Hepatocyte (in vitro differentiated cells): ENCODE measurements around the gene EVI5L. TPM values are rescaled to one million over a fixed set of nuclear protein-coding genes. Genes with fewer than 3 reads are reported as not detected.
"Not testable (repeated sequence)": the region's sequence is repeated elsewhere in the genome, so short reads cannot be mapped to it uniquely, and the experiment has no call there.

ENCODE experiments used
- DNase-seq: peaks from one replicate; pipeline ENCODE4 v3.0.0-alpha.2; 2016; ENCODE audit warnings: low spot score
- H2AFZ ChIP-seq: fragments of 200-600 bp; sonication (generic); 2 replicates; pipeline ENCODE4 v1.6.0; 2016; ENCODE audit warnings: antibody characterized with exemption, mild to moderate bottlenecking
- H3K27ac ChIP-seq: fragments of 200-600 bp; sonication (generic); 2 replicates; pipeline ENCODE4 v1.5.1; 2016; ENCODE audit warnings: mild to moderate bottlenecking
- H3K27me3 ChIP-seq: fragments of 200-600 bp; sonication (generic); 2 replicates; pipeline ENCODE4 v1.6.1; 2016
- H3K36me3 ChIP-seq: fragments of 200-600 bp; sonication (generic); replicated peaks from 2 replicates; pipeline ENCODE4 v1.5.1; 2016; ENCODE audit warnings: low read depth; ENCODE audit not compliant: insufficient read depth
- H3K4me1 ChIP-seq: fragments of 200-600 bp; sonication (generic); 2 replicates; pipeline ENCODE4 v1.5.1; 2016; ENCODE audit warnings: mild to moderate bottlenecking, moderate library complexity; ENCODE audit not compliant: insufficient read depth
- H3K4me2 ChIP-seq: fragments of 200-600 bp; sonication (generic); 2 replicates; pipeline ENCODE4 v1.6.0; 2016
- H3K4me3 ChIP-seq: fragments of 200-600 bp; sonication (generic); 2 replicates; pipeline ENCODE4 v1.5.1; 2016; ENCODE audit warnings: mild to moderate bottlenecking
- H3K79me2 ChIP-seq: fragments of 200-600 bp; sonication (generic); 2 replicates; pipeline ENCODE4 v1.6.0; 2017; ENCODE audit warnings: mild to moderate bottlenecking
- H3K9me2 ChIP-seq: fragments of 200-600 bp; sonication (generic); replicated peaks from 2 replicates; pipeline ENCODE4 v1.6.0; 2017; ENCODE audit warnings: mild to moderate bottlenecking; ENCODE audit not compliant: insufficient read depth
- H3K9me3 ChIP-seq: fragments of 200-600 bp; sonication (generic); 2 replicates; pipeline ENCODE4 v1.5.1; 2016; ENCODE audit warnings: low read depth, mild to moderate bottlenecking
- H4K20me1 ChIP-seq: fragments of 200-600 bp; sonication (generic); 2 replicates; pipeline ENCODE4 v1.6.0; 2016; ENCODE audit warnings: mild to moderate bottlenecking; ENCODE audit not compliant: insufficient read depth, poor library complexity, severe bottlenecking
- EZH2 ChIP-seq: fragments of 200-600 bp; sonication (generic); IDR thresholded peaks from 2 replicates; pipeline ENCODE4 v1.6.1; 2016; ENCODE audit warnings: antibody characterized with exemption, mild to moderate bottlenecking, borderline replicate concordance
- EZH2phosphoT487 ChIP-seq: fragments of 200-600 bp; sonication (generic); IDR thresholded peaks from one replicate; pipeline ENCODE4 v1.6.1; 2018; ENCODE audit warnings: antibody characterized with exemption, mild to moderate bottlenecking, low read depth, moderate library complexity; ENCODE audit not compliant: unreplicated experiment, severe bottlenecking
- WGBS: methylation state at CpG from one replicate; pipeline ENCODE4 v1.1.6; 2016; ENCODE audit warnings: low lambda C conversion rate; ENCODE audit errors: missing lambda C conversion rate; 5-methylcytosine and 5-hydroxymethylcytosine counted together
- polyA plus RNA-seq: library from polyadenylated mRNA; unstranded; fragments of >200 nt; fragmentation: Nextera tagmentation; extraction: Ambion mirVana; gene quantifications from 2 replicates; pipeline ENCODE4 v1.2.1, GENCODE V29; 2016
- total RNA-seq: library from RNA; depleted of rRNA; stranded (reverse); fragments of >200 nt; gene quantifications from 2 replicates; pipeline ENCODE4 v1.2.3, GENCODE V29; 2014
- TF ChIP-seq, protein P1 (sequence below): fragments of 200-600 bp; sonication (generic); IDR thresholded peaks from 2 replicates; pipeline ENCODE4 v1.5.1; 2016; ENCODE audit warnings: antibody characterized with exemption, mild to moderate bottlenecking; ENCODE audit not compliant: poor library complexity

Gene EVI5L
- total and polyA plus RNA-seq, 2 experiments from 2014 or later: 10.7 to 11.5 TPM

GRCh38 chr19:7811989-7812388, 18.0 kb upstream of the EVI5L start:
- Histone ChIP-seq H3K27me3 (no peaks in the 10 kb centered on the region), H3K36me3 (no peaks in the 10 kb centered on the region), H2AFZ (no peak overlapping the region), H3K4me2 (no peak overlapping the region), H3K9me2 (no peaks in the 10 kb centered on the region), H3K9me3 (no peaks in the 10 kb centered on the region), H3K4me3 (no peak overlapping the region), H4K20me1 (no peaks in the 10 kb centered on the region), H3K79me2 (no peaks in the 10 kb centered on the region), H3K4me1 (no peaks in the 10 kb centered on the region), H3K27ac (no peak overlapping the region)
- DNase-seq: no peak
- WGBS: 46% methylated on average over 2 of the region's 2 CpGs
- TF ChIP-seq, protein P1, sequence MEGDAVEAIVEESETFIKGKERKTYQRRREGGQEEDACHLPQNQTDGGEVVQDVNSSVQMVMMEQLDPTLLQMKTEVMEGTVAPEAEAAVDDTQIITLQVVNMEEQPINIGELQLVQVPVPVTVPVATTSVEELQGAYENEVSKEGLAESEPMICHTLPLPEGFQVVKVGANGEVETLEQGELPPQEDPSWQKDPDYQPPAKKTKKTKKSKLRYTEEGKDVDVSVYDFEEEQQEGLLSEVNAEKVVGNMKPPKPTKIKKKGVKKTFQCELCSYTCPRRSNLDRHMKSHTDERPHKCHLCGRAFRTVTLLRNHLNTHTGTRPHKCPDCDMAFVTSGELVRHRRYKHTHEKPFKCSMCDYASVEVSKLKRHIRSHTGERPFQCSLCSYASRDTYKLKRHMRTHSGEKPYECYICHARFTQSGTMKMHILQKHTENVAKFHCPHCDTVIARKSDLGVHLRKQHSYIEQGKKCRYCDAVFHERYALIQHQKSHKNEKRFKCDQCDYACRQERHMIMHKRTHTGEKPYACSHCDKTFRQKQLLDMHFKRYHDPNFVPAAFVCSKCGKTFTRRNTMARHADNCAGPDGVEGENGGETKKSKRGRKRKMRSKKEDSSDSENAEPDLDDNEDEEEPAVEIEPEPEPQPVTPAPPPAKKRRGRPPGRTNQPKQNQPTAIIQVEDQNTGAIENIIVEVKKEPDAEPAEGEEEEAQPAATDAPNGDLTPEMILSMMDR: no peak
- TF ChIP-seq EZH2phosphoT487 (no peak), EZH2 (no peak)

- Histone ChIP-seq H3K4me3 (no peak overlapping the region), H3K4me2 (no peak overlapping the region), H3K9me3 (no peaks in the 10 kb centered on the region), H3K27ac (no peak overlapping the region), H4K20me1 (no peaks in the 10 kb centered on the region), H3K4me1 (no peaks in the 10 kb centered on the region), H3K27me3 (no peaks in the 10 kb centered on the region), H3K79me2 (no peaks in the 10 kb centered on the region), H3K9me2 (no peaks in the 10 kb centered on the region), H3K36me3 (no peaks in the 10 kb centered on the region), H2AFZ (no peak overlapping the region)
- 75% methylated on average over 10 of the region's 10 CpGs for WGBS
- DNase-seq: no peak
- TF ChIP-seq EZH2phosphoT487 (no peak), EZH2 (no peak)
- TF ChIP-seq, protein P1: no peak
These were observed 14.7 kb upstream of the EVI5L start for GRCh38 chr19:7815325-7815724.

GRCh38 chr19:7816040-7816439, 14.0 kb upstream of the EVI5L start:
- H4K20me1 ChIP-seq, H3K4me1 ChIP-seq, H2AFZ ChIP-seq, H3K9me3 ChIP-seq, H3K4me3 ChIP-seq, H3K27ac ChIP-seq, DNase-seq, H3K27me3 ChIP-seq, H3K4me2 ChIP-seq, H3K79me2 ChIP-seq, H3K9me2 ChIP-seq, H3K36me3 ChIP-seq: not testable (repeated sequence)
- WGBS: 83% methylated on average over 3 of the region's 3 CpGs

DNA sequence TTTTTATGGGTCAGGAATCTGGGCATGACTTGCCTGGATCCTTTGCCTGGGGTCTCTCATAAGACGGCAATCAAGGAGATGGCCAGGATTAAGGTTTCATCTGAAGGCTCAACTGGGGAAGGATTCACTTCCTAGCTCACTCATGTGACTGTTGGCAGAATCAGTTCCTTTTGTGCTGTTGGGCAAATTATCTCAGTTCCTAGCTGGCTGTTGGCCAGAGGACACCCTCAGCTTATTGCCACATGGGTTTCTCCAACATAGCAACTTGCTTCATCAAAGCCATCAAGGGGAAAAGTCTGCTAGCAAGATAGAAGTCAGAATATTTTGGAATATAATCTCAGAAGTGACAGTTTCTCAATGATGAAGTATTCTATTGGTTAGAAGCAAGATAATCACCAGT, 12.2 kb upstream of the EVI5L start:
- Histone ChIP-seq H3K4me2 (no peak overlapping the region), H3K27ac (no peak overlapping the region), H3K9me3 (no peaks in the 10 kb centered on the region), H3K27me3 (peaks cover 4% of the 10 kb centered on the region), H3K36me3 (no peaks in the 10 kb centered on the region), H2AFZ (no peak overlapping the region), H3K4me1 (no peaks in the 10 kb centered on the region), H3K4me3 (no peak overlapping the region), H3K79me2 (no peaks in the 10 kb centered on the region), H4K20me1 (no peaks in the 10 kb centered on the region), H3K9me2 (no peaks in the 10 kb centered on the region)
- no peak for DNase-seq
- TF ChIP-seq, protein P1: no peak
- TF ChIP-seq EZH2 (no peak), EZH2phosphoT487 (no peak)
- 93% methylated on average over 1 of the region's 1 CpG for WGBS
